Tibial artery (tissue), 4 donors: ENCODE measurements around the gene NOL4L.

Experiments
- DNase-seq, 2 donors: peaks; one replicate each; pipeline ENCODE4 v3.0.0-alpha.2; 2019
- H3K27ac ChIP-seq, 2 donors: fragments of 200-600 bp; sonication (generic) in 1 of 2; 1 replicate in 1 of 2; 2 replicates in 1 of 2; pipeline ENCODE4 v1.5.1; 2018 to 2019; ENCODE audit warnings: mild to moderate bottlenecking in 1 of 2
- H3K27me3 ChIP-seq, 2 donors: fragments of 200-600 bp; sonication (generic) in 1 of 2; one replicate each; pipeline versions ENCODE4 v1.5.1 to v1.6.0; 2016 to 2019
- H3K36me3 ChIP-seq, 3 donors: fragments of 200-600 bp; sonication (generic) in 2 of 3; one replicate each; pipeline ENCODE4 v1.5.1; 2016 to 2019; ENCODE audit warnings: mild to moderate bottlenecking in 2 of 3
- H3K4me1 ChIP-seq, 4 donors: fragments of 200-600 bp; sonication (generic) in 2 of 4; 1 replicate in 3 of 4; 2 replicates in 1 of 4; pipeline ENCODE4 v1.5.1; 2016 to 2019
- H3K4me3 ChIP-seq, 2 donors: fragments of 200-600 bp; sonication (generic) in 1 of 2; 1 replicate in 1 of 2; 2 replicates in 1 of 2; pipeline ENCODE4 v1.5.1; 2018 to 2019; ENCODE audit warnings: mild to moderate bottlenecking in 2 of 2
- H3K9me3 ChIP-seq, 3 donors: fragments of 200-600 bp; sonication (generic) in 1 of 3; one replicate each; pipeline ENCODE4 v1.5.1; 2016 to 2019
- CTCF ChIP-seq, 2 experiments: fragments of 200-600 bp in 1 of 2; fragments of 450-650 bp in 1 of 2; IDR thresholded peaks; one replicate each; pipeline ENCODE4 v1.5.1; 2017 to 2019; ENCODE audit warnings: antibody characterized with exemption in 2 of 2, mild to moderate bottlenecking in 1 of 2, moderate library complexity in 1 of 2
- intact Hi-C: fragments of 100-400 bp; cut with DNase I; formaldehyde crosslinking; loops from one replicate; pipeline ENCODE4 v1.15.0; 2023; ENCODE audit warnings: low total_unique reads

The NOL4L gene

GRCh38 chr20:32572271-32572968 is 12.7 kb downstream of the NOL4L start:
- no peak for TF ChIP-seq CTCF (IDR thresholded peaks at IDR 0.05)
- H3K27me3 ChIP-seq: peaks cover 0 to 26% of the 10 kb centered on the region in 2 donors
- DNase-seq: no peak
- no peak overlapping the region for H3K4me3 ChIP-seq
- no peaks in the 10 kb centered on the region for H3K4me1 ChIP-seq
- H3K36me3 ChIP-seq: no peaks in the 10 kb centered on the region
- intact Hi-C loops: no loop called here
- H3K27ac ChIP-seq: no peak overlapping the region
- no peaks in the 10 kb centered on the region for H3K9me3 ChIP-seq

- Histone ChIP-seq H3K4me3 (no peak overlapping the region), H3K27me3 (peaks cover 0 to 24% of the 10 kb centered on the region in 2 donors), H3K27ac (no peak overlapping the region), H3K4me1 (no peaks in the 10 kb centered on the region), H3K36me3 (no peaks in the 10 kb centered on the region), H3K9me3 (no peaks in the 10 kb centered on the region)
- intact Hi-C loops: no loop called here
- no peak for TF ChIP-seq CTCF (IDR thresholded peaks at IDR 0.05)
- no peak for DNase-seq
Observed at GRCh38 chr20:32571566-32571965, 13.6 kb downstream of the NOL4L start.

- Histone ChIP-seq H3K36me3 (no peaks in the 10 kb centered on the region), H3K27ac (no peak overlapping the region), H3K9me3 (no peaks in the 10 kb centered on the region), H3K27me3 (peaks cover 0 to 20% of the 10 kb centered on the region in 2 donors), H3K4me3 (no peak overlapping the region), H3K4me1 (no peaks in the 10 kb centered on the region)
- DNase-seq: no peak
- no peak for TF ChIP-seq CTCF (IDR thresholded peaks at IDR 0.05)
- intact Hi-C loops: no loop called here
Observed at GRCh38 chr20:32570401-32571190, 14.5 kb downstream of the NOL4L start.

GRCh38 chr20:32569380-32570305 is 15.5 kb downstream of the NOL4L start:
- Histone ChIP-seq H3K27me3 (peaks cover 0 to 13% of the 10 kb centered on the region in 2 donors), H3K27ac (no peak overlapping the region), H3K36me3 (no peaks in the 10 kb centered on the region), H3K4me1 (no peaks in the 10 kb centered on the region), H3K4me3 (no peak overlapping the region), H3K9me3 (no peaks in the 10 kb centered on the region)
- DNase-seq: no peak
- intact Hi-C loops: no loop called here
- no peak for TF ChIP-seq CTCF (IDR thresholded peaks at IDR 0.05)

GRCh38 chr20:32569018-32569379 is 16.1 kb downstream of the NOL4L start:
- no peaks in the 10 kb centered on the region for H3K9me3 ChIP-seq
- intact Hi-C loops: no loop called here
- H3K4me3 ChIP-seq: no peak overlapping the region
- no peak for TF ChIP-seq CTCF (IDR thresholded peaks at IDR 0.05)
- DNase-seq: no peak
- no peak overlapping the region for H3K27ac ChIP-seq
- no peaks in the 10 kb centered on the region for H3K36me3 ChIP-seq
- no peaks in the 10 kb centered on the region for H3K4me1 ChIP-seq
- peaks cover 0 to 7% of the 10 kb centered on the region in 2 donors for H3K27me3 ChIP-seq
